SK-MEL-5 (cell line): ENCODE data around the gene F2R. TPM values are rescaled to one million over a fixed set of nuclear protein-coding genes. Genes with fewer than 3 reads are reported as not detected.
"Not testable (repeated sequence)": the region's sequence is repeated elsewhere in the genome, so short reads cannot be mapped to it uniquely, and the experiment has no call there.

ENCODE experiments used
- DNase-seq: peaks from one replicate; pipeline ENCODE4 v3.0.0-alpha.2; 2016; ENCODE audit warnings: low read depth, low spot score
- in situ Hi-C: cut with HindIII; loops from 2 replicates; pipeline ENCODE4 v1.10.0; 2016; ENCODE audit warnings: low sequenced_read_pairs, high pct_unique_total_duplicates, low pct_unique_long_range_greater_than_20kb
- small RNA-seq, 2 experiments: library from RNA; depleted of rRNA; stranded (forward); fragments of <200 nt; gene quantifications; one replicate each; pipeline ENCODE3, GENCODE V24; 2014
- total RNA-seq: library from RNA; depleted of rRNA; stranded (reverse); fragments of >200 nt; shearing (Covaris generic); gene quantifications from 2 replicates; pipeline ENCODE4 v1.2.3, GENCODE V29; 2014; rRNA removed

The F2R gene
- total RNA-seq, 1 experiment from 2014 or later = 7.0 TPM

DNA sequence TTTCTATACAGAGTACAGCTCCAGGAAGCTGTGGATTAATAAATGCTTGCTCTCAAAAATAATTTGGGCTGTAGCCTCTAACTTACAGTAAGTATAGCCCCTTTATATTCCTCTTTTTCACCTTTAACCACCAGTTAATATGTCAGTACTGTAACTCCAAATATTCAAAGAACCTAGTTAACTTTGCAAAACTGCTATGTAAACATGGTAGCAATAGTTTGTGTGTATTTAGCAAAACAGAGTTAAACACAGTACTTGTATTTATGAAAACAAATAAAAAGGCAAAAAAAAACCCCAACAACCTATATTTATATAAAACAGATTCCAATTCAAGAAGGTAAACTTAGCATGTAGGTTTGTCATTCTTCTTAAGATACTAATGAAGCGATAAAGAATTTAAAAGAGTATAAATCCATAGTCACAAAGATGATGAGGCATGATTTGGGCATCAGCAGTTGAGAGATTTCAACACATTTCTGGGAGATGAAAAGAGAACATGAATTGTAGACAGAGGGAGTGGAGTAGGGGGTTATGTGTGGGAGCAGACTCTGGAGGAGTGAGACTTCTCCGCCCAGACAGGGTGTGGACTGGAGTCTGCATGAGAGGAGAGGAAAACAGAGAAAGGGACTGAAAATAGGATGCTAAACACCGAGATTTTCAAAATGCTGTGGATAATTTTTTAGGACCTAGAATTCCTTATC is 55.9 kb downstream of the F2R start:
- no peak for DNase-seq

DNA sequence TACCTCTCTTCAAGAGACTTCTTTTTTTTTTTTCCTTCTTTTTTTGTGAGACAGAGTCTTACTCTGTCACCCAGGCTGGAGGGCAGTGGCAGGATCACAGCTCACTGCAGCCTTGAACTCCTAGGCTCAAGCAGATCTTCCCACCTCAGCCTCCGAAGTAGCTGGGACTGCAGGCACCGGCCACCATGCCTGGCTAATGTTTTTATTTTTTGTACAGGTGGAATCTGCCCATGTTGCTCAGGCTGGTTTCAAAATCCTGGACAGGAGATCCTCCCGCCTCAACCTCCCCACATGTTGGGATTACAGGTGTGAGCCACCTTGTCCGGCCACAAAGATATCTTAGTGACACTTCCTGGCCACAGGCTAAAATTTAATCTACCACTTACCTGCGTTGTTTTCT is 60.0 kb downstream of the F2R start:
- no peak for DNase-seq
- in situ Hi-C loops = no loop called here

More for the DNA sequence above, 55.9 kb downstream of the F2R start:
- in situ Hi-C loops = no loop called here

DNA sequence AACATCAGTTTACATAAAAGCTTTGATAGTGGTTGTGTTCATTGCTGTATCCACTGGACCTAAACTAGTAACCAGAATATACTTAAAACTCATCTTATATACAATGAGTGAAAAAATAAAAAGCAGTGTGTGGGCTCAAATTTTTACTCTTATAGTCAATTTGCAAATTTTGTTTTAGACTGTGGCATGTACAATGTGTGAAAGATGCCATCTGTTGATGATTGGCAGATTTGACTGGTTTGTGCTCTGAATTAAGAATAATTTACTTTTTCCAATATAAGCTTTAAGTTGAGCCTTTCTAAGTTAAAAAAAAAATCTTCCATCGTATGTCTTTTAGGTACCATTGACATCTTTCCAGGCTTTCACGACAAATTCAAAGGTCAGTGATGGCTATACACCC is 60.5 kb downstream of the F2R start:
- in situ Hi-C loops = no loop called here
- no peak for DNase-seq

DNA sequence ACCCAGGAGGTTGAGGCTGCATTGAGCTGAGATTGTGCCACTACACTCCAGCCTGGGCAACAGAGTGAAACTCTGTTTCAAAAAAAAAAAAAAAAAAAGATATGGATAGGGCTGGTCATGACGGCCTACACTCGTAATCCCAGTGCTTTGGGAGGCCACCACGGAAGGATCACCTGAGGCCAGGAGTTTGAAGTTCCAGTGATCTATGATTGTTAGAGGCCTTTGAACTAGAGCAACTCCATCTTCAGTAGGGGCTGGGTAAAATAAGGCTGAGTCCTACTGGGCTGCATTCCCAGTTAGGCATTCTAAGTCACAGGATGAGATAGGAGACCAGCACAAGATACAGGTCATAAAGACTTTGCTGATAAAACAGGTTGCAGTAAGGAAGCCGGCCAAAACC is 64.7 kb downstream of the F2R start:
- DNase-seq, in situ Hi-C loops: not testable (repeated sequence)

DNA sequence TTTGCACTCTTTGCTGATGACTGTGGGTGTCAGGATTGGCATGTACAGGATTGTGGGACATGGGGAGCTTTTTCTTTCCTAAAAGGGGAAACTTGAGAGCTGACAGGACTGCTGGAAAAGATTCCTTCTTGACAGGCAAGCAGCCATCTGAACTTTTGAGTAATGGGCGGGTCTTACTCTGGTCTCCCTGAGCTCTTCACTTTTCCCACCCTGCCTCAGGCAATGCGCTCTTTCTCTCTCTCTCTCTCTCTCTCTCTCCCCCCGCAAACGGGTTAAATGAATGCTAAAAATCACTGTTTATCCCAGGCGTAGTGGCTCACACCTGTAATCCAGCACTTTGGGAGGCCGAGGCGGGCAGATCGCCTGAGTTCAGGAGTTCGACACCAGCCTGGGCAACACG is 65.8 kb downstream of the F2R start:
- DNase-seq = no peak
- in situ Hi-C loops = no loop called here

DNA sequence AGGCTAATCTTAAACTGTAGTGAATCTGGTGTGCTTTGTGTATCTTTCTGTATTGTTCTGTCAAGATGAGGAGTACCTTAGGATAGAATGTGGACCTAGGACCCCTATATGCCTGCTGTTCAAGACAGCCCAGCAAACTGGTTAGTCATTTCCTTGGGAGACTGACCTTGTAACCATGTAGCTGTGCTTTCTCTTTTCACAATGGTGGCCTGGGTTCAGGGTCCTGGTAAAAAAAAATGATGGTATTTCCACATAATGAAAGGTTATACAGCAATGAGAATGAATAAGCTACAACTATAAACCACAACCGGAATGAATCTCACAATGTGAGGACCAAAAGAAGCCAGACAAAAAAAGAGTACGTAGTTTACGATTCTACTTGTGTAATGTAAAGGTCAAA is 66.5 kb downstream of the F2R start:
- no peak for DNase-seq
- in situ Hi-C loops = no loop called here

Small RNA genes lying within 50 kb of the gene (small RNA-seq; reads per million reads assigned to genes)
- gene RF02154 (0 reads per million in 2 experiments), gene RF02155 (0 reads per million in 2 experiments)

Other genes starting within 250 kb of the F2R start
- 0.05 TPM in 1 of 2 replicates, not detected in the other for gene F2RL2, start 92.7 kb upstream of the F2R start, total RNA-seq
- gene F2RL1, start 102.9 kb downstream of the F2R start, total RNA-seq = 0.74 and 0.77 TPM in 2 replicates
- gene S100Z, start 133.9 kb downstream of the F2R start, total RNA-seq = not detected in 2 replicates
- gene CRHBP, start 236.9 kb downstream of the F2R start, total RNA-seq = not detected in 2 replicates